CD4-positive, alpha-beta T cell treated with Interleukin-15 for 4 hours (primary cell): ENCODE results near the gene ZNRF3.

Experiments used
- DNase-seq: peaks from one replicate; pipeline ENCODE4 v3.0.0-alpha.2; 2020; ENCODE audit warnings: low spot score

ZNRF3 gene

GRCh38 chr22:29092243-29092642 lies 208.9 kb downstream of the ZNRF3 start:
- DNase-seq = no peak

- DNase-seq = no peak
Measured at GRCh38 chr22:29093030-29093429, 209.7 kb downstream of the ZNRF3 start.

GRCh38 chr22:29093501-29094300 lies 210.3 kb downstream of the ZNRF3 start:
- DNase-seq = no peak

GRCh38 chr22:29095459-29095858 lies 212.1 kb downstream of the ZNRF3 start:
- DNase-seq = no peak

GRCh38 chr22:29096736-29097669 lies 213.6 kb downstream of the ZNRF3 start:
- DNase-seq = no peak

GRCh38 chr22:29098296-29098695 lies 214.9 kb downstream of the ZNRF3 start:
- no peak for DNase-seq

GRCh38 chr22:29102300-29102699 lies 218.9 kb downstream of the ZNRF3 start:
- no peak for DNase-seq

GRCh38 chr22:29103121-29103520 lies 219.7 kb downstream of the ZNRF3 start:
- no peak for DNase-seq

GRCh38 chr22:29105468-29105867 lies 222.1 kb downstream of the ZNRF3 start:
- no peak for DNase-seq

GRCh38 chr22:29106839-29107238 lies 223.5 kb downstream of the ZNRF3 start:
- no peak for DNase-seq
